Choroid plexus epithelial cell (primary cell): ENCODE data around the gene DIDO1.

ENCODE experiments used
- DNase-seq: peaks from one replicate; pipeline ENCODE4 v3.0.0-alpha.2; 2010; ENCODE audit warnings: low read depth
- H3K4me3 ChIP-seq: 2 replicates; pipeline ENCODE4 v1.5.1; 2011; ENCODE audit warnings: low read depth, mild to moderate bottlenecking, control low read depth, low read length, moderate library complexity
- CTCF ChIP-seq: conservative IDR thresholded peaks from 2 replicates; pipeline ENCODE4 v1.5.1; 2011; ENCODE audit warnings: low read depth, mild to moderate bottlenecking, control low read depth, inconsistent platforms, low read length, moderate library complexity

Gene DIDO1

DNA sequence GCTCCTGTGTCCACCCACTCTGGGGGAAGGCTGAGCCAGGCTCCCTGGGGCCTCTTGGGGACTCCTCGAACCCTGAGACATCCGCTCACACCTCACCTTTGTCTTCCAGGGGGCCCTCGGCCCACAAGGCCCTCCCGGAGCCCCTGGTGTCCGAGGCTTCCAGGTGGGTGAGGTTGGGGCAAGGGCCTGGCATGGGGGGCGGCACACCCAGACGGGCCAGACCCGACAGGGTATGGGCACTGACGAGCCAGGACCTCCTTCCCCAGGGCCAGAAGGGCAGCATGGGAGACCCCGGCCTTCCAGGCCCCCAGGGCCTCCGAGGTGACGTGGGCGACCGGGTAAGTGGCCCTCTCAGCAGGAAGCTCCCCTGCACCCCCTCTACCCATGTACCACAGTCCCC lies 96.1 kb downstream of the DIDO1 start:
- TF ChIP-seq CTCF = no peak
- no peak overlapping the region for H3K4me3 ChIP-seq
- DNase-seq = no peak

DNA sequence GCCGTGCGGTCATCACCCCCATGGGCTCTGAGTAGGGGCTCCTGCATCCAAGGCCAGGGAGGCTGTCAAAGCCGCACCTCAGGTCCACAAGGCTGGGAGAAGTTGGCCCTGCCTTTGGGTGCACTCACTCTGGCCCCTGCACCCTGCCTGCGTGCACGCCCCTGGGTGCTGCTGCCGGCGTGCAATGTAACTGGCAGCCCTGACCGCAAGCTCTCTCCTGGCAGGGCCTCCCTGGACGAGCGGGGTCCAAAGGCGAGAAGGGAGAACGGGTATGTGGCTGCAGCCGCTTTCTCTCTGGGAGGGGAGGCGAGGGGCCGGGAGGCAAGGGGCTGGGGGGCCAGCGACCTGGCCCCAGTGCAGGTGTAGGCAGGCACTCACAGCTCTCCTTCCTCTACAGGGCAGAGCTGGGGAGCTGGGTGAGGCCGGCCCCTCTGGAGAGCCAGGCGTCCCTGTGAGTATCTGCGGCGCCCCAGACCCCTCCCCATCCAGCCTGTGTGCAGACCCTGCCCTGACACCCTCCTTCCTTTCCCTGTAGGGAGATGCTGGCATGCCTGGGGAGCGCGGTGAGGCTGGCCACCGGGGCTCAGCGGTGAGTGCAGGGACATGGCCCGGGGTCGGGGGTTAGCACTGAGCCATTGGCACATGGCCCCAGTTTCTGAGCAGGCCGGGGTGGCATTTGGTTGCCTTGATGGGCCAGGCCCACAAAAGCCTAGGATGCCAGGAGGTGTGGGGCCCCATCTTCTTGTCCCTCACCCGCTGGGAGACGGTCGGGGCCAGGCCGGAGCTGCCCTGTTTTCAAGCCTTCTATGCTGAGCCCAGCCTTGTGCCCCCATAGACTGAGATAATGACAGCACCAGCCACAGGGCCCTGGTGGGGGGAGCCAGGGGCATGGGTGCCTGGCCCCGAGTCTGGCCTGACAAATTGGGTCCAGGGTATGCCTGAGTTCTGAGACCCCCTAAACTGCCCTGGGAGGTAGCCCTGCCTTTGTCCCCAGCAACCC lies 96.8 kb downstream of the DIDO1 start:
- no peak for TF ChIP-seq CTCF

GRCh38 chr20:62828511-62829230 lies 97.6 kb downstream of the DIDO1 start:
- no peak for DNase-seq
- no peak for TF ChIP-seq CTCF
- H3K4me3 ChIP-seq = no peak overlapping the region

More for the DNA sequence above, 96.8 kb downstream of the DIDO1 start:
- DNase-seq = no peak
- no peak overlapping the region for H3K4me3 ChIP-seq

DNA sequence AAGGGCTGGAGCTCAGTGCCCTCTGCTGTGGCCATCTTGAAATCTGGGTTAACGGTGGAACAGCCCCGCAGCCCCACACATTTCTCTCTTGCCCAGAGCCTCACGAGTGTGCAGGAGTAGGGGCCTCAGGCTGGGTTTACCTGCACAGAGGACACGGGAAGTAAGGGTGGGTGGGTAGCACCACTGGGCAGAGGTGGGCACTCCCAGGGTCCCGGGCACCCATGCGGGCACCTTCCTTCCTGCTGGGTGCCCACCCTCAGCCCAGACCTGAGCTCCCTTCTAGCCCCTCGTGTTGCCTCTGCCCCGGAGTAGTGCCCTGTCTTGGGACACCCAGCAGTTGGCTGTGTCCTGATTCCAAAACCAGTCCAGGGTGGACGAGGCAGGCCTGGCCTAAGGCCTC lies 98.3 kb downstream of the DIDO1 start:
- no peak for TF ChIP-seq CTCF
- no peak for DNase-seq
- H3K4me3 ChIP-seq = no peak overlapping the region
